Right kidney (tissue), 1 donor: ENCODE data around the gene TFAM.
"Not testable (repeated sequence)": the region's sequence is repeated elsewhere in the genome, so short reads cannot be mapped to it uniquely, and the experiment has no call there.

ENCODE experiments used
- DNase-seq: peaks from one replicate; pipeline ENCODE4 v3.0.0-alpha.2; 2016

The TFAM gene

DNA sequence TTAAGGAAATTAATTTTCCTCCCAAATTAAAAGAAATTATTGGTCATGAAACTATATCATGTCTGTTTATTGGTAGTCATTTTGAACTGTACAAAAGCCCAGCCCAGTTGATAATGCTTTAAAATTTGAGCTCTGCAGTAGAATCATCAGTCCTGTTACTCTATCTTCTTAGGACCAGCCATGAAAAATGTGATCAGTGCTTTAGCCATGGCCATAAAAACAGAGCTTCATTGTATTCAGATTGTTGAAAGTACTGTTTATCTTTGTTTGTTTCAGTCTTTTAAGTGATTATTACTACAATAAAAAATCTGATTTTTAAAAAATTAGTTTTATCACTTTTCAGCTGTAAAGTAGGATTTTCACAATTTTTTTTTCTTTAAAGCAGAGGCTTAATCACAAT, 13.7 kb upstream of the TFAM start:
- no peak for DNase-seq

DNA sequence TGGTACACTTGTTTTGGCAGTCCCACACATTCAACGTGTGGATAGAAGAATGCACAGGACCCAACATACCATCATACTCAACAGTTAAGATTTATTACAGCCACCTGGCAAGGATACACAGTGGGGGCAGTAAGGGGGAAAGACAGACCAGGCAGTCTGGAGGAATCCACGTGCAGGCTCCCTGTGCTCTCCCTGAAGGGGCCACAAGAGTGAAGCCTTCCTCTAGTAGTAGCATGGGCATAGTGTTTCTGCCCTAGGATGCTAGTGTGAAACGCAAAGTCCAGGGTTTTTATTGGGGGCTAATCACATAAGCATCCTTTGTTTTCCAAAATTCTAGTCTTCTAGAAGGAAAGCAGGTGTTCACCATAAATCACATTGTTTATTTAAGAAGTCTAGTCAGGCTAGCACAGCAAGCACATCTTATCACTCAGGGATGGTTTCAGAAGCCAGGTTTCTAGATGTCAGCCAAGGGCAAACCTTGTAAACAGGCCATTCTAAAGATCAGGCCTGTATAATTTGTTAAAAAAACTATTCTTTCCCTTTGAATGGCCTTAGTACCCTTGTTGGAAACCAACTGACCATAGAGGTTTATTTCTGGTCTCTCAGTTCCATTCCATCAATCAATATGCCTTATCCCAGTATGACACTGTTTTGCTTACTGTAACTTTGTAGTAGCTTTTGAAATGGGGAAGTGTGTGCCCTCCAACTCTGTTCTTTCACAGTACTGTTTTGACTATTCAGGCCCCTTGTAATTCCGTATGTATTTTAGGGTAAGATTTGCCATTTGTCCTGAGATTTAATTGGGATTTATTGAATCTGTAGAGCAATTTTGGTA, 12.4 kb upstream of the TFAM start:
- no peak for DNase-seq

DNA sequence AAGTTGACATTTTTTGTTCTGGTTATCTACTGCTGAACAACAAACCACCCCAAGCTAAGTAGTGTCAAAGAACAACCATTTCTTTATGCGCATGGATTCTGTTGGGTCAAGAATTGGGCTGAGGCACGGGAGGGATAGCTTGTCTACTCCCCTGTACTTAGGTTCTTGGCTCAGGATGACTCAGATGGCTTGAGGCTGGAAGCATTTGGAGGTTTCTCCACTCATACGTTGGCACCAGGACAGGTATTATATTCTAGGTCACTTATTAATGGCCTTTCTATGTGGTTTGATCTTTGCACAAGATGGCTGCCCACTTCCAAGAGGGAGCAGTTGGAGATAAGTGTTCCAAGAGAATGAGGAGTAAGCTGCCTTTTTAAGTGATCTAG, 11.8 kb upstream of the TFAM start:
- no peak for DNase-seq

DNA sequence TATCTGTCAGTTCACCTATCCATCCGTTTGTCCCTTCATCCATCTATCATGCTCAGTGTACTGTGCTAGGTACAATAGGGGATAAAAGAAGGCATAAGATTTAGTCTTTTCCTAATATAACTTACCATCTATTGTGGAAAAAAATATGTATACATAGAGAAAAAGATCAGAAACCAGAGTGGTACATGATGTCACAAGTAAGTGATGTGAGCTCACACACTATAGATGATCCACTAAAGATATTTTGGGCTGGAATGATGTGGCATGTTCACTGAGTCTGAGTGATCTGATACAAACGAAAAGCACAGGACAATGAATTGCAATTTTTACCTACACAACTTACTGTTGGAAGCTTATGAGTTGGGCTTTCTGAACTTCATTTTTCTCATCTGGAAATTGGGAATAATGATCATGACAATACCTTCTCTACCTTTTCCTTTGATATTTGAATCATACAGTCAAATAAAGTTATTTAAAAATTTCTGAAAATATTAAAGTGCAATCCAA, 2.7 kb upstream of the TFAM start:
- no peak for DNase-seq

DNA sequence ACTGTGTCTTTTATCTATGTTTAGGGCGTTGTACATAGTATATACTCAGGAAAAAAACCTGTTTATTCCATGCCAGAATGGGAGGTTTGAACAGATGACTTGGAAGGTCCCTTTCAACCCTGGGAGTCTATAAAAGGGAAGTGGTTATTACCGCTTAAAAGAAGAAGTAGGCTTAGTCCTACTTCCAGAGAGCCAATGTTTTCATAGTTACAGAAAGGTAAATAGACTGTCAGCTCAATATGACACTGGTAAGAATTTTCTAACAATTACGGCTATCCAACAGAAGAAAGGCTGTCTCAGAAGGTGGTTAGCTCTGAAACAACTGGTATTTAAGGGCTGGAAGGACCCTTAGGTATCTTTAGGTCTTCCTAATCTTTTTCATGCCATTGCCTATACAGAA, 1.1 kb upstream of the TFAM start:
- DNase-seq: no peak

DNA sequence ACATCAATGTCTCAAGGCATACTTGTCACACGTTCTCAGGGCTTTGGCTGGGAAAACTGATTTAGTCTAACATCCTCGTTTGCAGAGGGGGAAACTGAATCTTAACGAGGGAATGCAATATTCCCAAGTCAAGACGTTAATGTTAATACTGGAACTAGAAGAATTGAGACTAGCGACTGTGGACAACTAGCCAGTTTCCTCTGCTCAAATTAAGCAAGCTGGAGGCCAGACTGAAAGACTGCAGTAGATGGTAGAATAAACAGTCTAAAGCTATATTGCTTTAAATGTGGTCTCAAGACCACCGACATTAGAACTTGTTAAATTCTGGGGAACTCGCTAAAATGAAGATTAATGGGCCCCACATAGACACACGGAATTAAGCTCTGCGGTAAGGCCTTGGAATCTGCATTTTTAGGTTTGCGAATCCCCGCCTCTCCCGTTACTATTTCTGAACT, 639 bp upstream of the TFAM start:
- no peak for DNase-seq

DNA sequence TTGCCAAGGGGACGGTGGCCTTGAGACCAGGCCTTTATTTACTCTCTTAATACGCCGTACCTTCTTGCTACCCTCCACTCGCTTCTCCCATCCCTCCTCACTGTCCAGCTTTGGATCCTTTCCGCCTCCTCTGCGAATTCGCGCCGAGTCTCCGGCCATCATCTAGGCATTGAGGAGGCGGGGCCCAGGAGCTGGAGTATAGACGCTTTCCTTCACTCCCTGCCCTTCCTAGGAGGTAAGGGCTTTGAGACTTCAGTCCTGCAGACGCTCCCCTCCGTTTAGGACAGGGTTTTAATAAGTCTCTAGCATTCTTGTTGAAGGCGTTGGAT, 538 bp downstream of the TFAM start:
- DNase-seq: no peak

DNA sequence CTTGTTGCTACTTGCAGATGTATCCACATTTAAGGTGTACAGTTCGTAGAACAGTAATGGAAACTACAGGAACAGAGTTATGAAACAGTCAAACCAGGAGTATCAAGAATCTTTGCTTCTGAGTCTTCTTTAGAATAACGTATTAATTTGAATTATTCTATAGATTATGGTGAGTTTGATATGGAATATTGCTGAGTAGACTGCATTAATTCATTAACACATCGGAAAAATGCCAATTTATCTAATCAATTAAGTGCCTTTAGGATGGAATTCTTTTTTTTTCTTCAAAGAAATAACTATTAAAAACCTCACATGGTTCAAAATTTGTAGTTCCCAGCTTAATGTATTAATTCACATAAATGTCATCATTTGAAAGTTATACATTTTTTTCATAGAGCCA, 3.8 kb downstream of the TFAM start:
- DNase-seq: no peak

DNA sequence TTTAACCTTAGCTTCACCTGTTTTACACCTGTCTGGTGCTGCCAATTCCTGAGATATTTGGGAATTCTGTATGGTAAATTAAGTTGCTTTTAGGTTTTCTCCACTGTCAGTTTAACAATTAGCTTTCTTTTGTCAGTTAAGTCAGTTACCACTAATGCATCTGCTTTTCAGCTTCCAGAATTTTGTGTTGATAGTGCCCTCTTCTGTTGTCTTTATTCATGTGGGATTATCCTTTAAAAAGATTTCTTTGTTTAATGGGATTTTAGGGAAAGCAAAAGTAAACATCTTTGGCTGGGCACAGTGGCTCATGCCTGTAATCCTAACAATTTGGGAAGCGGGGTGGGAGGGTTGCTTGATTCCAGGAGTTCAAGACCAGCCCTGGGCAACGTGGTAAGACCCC, 8.1 kb downstream of the TFAM start:
- no peak for DNase-seq

DNA sequence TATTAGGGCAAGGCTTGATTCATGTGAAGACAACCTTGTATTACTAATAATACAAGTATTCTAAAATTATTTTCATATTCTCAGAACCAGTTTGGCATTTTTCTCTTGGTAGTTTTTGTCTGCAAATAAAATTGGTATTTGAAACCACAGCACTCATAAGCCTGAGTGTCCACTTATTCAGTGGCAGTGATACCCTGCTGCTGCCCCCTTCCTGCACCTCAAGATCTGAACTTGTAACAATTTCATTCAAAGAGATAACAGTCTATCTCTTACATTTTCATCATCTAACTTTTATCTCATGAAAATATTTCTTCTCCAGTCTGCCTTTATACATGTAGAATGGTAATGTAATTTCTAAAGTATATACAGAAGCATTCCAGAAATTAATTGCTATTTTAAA, 9.3 kb downstream of the TFAM start:
- no peak for DNase-seq

DNA sequence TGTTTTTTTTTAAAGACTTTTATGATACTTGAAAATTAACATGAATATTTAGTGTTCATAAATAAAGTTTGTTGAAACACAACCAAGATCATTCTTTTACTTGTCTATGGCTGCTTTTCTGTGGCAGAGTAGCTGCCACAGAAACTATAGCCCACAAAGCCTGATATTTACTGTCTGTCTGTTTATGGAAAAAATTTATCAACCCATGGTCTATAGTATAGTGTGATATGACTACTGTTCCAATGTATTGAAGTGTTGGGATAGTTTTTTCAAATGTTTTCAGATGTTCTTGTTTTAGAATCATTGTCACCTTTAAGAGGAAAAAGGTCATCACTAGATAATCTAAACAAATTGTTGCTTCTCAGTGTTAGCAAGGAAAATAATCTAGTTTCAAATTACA, 10.8 kb downstream of the TFAM start:
- DNase-seq: no peak

DNA sequence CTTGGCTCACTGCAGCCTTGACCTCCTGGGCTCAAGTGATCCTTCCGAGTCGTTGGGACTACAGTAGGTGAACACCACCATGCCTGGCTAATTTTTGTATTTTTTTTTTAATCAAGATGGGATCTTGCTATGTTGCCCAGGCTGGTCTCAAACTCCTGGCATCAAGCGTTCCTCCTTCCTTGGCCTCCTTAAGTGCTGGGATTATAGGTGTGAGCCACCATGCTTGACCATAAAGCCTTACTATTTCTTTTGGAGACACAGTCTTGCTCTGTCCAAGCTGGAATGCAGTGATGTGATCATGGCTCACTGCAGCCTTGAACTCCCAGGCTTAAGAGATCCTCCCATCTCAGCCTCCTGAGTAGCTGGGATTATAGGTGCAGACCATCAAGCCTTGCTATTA, 12.6 kb downstream of the TFAM start:
- no peak for DNase-seq

DNA sequence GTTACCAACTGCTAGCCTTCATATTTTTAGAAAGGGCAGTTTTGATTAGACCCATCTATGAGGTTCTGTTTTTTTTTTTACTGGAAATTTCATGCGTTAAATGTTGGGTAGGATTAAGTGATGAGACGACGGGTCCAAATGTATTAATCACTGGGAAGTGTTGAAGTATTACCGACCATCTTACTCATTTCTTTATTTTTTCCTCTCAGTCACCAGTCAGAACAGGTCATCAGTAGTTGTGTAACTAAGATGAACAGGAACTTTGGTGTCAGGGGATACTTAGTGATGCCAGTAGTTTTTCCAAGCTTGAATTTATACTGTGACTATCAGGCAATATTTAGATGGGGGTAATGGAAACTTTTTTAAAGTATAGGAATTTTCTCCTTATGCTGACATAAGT, 14.2 kb downstream of the TFAM start:
- no peak for DNase-seq

DNA sequence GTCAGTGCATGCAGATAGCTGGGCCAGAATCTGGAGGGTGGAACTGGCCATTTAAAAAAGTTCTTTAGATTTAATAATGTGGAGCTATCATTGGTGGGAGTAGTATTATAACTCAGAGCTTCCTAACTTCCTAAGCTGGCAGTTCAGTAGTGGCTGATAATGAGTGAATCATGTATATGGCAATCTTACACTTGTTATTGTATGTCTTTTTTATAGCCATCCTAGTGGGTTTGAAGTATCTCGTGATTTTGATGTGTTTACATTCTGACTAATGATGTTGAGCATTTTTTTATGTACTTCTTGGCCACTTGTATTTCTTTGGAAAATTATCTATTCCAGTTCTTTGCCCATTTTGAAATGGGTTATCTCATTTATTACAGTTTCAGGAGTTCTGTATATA, 15.4 kb downstream of the TFAM start:
- no peak for DNase-seq

DNA sequence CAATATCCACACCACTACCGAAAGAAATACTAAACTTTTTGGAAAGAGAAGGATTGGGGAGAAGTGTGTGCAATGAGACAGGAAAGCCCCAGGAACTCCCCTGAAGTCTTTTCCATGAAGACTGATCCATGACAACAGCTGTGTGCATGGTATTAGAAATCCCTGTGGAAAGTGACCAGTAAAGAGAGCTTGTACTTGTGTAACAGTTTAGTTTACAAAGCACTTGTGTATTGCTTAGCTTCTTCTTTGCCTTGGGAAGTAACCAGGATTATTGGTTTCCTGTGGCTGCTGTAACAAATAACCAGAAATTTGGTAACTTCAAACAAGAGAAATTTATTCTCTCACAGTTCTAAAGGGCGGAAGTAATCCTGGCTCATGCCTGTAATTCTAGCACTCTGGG, 18.8 kb downstream of the TFAM start:
- DNase-seq: no peak

DNA sequence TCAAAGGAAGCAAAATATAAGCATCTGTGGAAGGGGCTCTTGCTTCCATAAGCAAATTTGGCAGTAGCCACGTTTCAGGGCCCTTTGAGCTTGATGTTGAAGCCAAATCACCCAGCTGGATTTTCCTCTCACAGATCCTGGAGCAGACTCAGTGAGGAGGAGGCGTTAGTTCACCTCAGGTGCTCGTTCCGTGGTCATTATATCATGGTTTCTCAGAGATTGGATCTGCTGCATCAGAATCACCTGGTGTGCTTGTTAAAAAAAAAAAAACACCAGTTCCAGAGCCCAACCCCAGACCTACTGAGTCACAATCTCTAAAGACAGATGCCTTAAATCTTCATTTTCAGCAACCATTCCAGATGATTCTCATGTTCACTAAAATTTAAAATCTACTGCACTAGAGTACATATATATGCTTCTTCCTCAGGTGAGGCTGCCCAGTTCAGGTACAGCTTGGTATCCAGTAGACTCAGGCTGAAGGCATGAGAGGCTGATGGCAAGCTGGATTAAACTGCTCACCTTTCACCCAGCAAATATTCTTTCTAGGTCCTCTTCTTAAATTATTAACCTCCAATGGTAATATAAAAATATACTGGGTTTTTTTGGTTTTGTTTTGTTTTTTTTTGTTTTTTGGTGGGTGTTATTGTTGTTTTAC, 24.9 kb downstream of the TFAM start:
- no peak for DNase-seq

DNA sequence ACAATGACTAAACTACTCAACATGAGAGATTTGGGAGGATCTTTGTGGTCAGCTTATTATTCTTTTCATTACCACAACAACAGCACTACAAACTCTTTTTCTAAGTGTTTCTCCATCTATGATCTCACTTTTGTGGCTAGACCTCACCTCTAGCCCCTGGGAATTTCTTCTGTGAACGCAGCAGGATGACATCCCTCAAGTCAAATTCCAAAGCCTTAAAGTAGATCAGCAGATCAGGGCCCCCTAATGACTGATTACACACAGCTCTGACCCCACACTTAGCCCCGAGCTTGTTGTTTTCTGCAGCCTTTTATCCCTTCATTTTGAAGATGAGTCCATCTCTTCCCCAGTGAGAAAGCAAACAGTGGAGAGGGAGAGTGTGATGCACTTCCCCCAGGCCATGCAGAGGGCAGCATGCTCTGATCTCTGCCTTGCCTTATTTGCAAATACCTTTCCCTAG, 27.3 kb downstream of the TFAM start:
- no peak for DNase-seq

DNA sequence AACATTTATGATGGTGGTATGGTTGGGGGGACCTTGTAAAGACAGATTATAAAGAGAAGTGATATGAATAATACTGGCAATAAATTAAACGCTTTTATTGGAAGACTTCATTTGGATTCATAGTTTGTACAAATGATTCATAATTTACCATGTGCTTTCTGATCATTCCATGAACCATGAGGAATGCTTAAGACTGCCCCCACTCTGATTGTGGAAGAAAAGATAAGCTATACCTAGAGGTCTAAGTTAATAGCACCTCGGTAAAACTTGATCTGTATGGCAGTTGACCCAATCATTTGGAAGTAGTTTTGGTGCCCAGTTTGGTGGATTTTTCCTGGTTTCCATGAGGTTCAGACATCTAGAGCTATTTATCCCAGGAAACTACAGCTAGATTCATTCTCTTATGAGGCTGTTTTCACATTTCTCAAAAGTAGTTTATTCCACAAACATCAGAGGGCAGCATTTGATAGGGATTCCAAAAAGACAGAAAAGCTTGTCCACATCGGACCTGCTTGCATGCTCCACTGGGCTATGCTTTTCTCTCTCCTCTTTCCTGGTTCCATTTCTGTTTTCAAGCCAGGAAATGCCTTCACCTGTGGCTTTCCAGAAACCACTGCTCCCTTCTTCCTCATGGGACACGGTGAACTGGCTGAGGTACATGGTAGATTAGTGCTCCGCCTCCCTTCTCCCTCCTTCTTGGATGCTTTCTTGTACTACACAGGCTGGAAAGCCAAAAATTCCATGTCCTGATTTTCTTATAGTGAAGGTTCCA, 29.2 kb downstream of the TFAM start:
- DNase-seq: no peak

DNA sequence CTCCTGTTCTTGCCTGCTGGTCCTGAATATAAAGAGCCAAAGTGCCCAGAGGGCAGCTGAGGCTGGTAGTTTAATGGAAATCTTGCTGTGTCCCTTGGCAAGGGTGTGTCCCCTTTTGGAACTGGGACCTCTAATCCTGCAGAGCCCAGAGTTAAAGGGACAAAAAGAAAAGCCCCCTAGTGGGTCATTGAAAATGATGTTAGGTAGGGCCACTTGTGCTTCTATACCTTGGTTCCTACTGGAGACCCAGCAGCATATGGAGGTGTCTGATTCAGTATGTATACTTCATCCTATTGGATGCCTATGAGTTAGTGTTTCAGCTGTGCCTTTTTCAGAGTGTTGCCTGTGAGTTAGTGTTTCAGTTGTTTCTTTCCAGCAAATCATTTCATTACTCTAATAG, 30.5 kb downstream of the TFAM start:
- DNase-seq: no peak

DNA sequence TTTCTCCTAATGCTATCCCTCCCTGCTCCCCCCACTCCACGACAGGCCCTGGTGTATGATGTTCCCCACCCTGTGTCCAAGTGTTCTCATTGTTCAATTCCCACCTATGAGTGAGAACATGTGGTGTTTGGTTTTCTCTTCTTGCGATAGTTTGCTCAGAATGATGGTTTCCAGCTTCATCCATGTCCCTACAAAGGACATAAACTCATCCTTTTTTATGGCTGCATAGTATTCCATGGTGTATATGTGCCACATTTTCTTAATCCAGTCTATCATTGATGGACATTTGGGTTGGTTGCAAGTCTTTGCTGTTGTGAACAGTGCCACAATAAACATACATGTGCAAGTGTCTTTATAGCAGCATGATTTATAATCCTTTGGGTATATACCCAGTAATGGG, 32.7 kb downstream of the TFAM start:
- DNase-seq: not testable (repeated sequence)

DNA sequence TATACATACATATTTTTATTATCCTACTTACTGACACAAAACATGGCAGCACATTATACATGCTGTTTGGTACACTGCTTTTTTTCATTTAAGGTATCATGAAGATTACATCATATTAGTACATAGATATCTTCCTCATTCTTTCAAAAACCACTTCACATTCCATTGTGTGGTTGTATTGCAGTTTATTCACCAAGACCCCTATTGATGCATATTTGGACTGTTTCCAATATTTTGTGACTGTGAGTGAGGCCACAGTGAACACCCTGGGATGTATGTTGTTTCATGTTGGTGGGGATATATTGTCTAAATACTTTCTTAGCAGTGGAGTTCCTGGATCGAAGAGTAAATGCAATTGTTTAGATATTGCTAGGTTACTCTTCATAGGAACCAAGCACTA, 39.0 kb downstream of the TFAM start:
- DNase-seq: no peak

DNA sequence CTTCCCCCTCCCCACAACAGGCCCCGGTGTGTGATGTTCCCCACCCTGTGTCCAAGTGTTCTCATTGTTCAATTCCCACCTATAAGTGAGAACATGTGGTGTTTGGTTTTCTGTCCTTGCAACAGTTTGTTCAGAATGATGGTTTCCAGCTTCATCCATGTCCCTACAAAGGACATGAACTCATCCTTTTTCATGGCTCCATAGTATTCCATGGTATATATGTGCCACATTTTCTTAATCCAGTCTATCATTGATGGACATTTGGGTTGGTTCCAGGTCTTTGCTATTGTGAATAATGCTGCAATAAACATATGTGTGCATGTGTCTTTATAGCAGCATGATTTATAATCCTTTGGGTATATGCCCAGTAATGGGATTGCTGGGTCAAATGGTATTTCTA, 43.2 kb downstream of the TFAM start:
- DNase-seq: not testable (repeated sequence)

DNA sequence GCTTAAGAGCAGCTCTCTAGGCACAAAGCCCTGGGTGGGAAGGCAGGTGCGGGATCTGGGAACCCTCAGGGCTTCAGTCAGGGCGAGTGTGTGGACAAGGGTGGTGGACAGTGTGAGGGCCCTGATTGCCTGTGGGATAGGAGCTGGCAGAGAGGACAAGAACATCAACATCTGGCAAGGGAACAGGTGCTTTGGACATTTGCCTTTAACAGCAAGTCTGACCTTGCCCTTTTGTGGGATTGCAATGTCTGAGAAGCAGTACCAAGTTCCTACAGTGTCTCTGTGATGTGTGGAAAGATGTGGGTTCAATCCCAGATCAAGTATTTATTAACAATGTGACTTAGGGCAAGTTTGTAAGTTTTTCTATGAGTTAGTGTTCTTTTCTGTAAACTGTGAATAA, 46.7 kb downstream of the TFAM start:
- DNase-seq: no peak
